Natural killer cell treated with Interleukin-12 subunit alpha and Interleukin-12 subunit beta and Interleukin-15 and Interleukin-18, amount 100 ng/mL, for 72 hours (primary cell): Measurements from ENCODE around the gene DCTN1. TPM values are rescaled to one million over a fixed set of nuclear protein-coding genes. Genes with fewer than 3 reads are reported as not detected.
"Not testable (repeated sequence)": the region's sequence is repeated elsewhere in the genome, so short reads cannot be mapped to it uniquely, and the experiment has no call there.

Source experiments
- ATAC-seq, 2 donors: fragments of 150-1000 bp; cut with Tn5 transposase in 1 of 2; sonication (Bioruptor Pico), chemical (Tn5 transposase) in 1 of 2; 2 replicates each; pipeline ENCODE4 v1.10.0; 2021
- DNase-seq: peaks from one replicate; pipeline ENCODE4 v3.0.0; 2022; ENCODE audit warnings: low spot score
- H3K27ac Mint-ChIP-seq, 2 donors: 1 replicate in 1 of 2; 2 replicates in 1 of 2; pipeline ENCODE4 v1.8.0; 2022; ENCODE audit warnings: mixed read lengths in 2 of 2, mild to moderate bottlenecking in 1 of 2, moderate library complexity in 1 of 2
- H3K27me3 Mint-ChIP-seq, 2 donors: 1 replicate in 1 of 2; 2 replicates in 1 of 2; pipeline ENCODE4 v1.8.0; 2022; ENCODE audit warnings: mixed read lengths in 2 of 2
- H3K36me3 Mint-ChIP-seq: one replicate; pipeline ENCODE4 v1.8.0; 2022; ENCODE audit warnings: mixed read lengths
- H3K4me1 Mint-ChIP-seq, 2 donors: 1 replicate in 1 of 2; 2 replicates in 1 of 2; pipeline ENCODE4 v1.8.0; 2022; ENCODE audit warnings: low read depth in 2 of 2, mixed read lengths in 2 of 2, mild to moderate bottlenecking in 1 of 2
- H3K4me3 Mint-ChIP-seq: one replicate; pipeline ENCODE4 v1.8.0; 2022; ENCODE audit warnings: mixed read lengths
- H3K9me3 Mint-ChIP-seq: 2 replicates; pipeline ENCODE4 v1.8.0; 2022; ENCODE audit warnings: mixed read lengths
- total RNA-seq, 2 donors: library from RNA; stranded (reverse); gene quantifications; one replicate each; pipeline ENCODE4 v1.2.3, GENCODE V29; 2022

DCTN1 gene
- total RNA-seq, 2 donors from 2014 or later = 97.8 to 106 TPM

GRCh38 chr2:74336227-74336626 is 43.9 kb downstream of the DCTN1 start:
- H3K9me3 Mint-ChIP-seq, H3K27me3 Mint-ChIP-seq, ATAC-seq, H3K36me3 Mint-ChIP-seq, DNase-seq, H3K4me1 Mint-ChIP-seq, H3K4me3 Mint-ChIP-seq, H3K27ac Mint-ChIP-seq: not testable (repeated sequence)

DNA sequence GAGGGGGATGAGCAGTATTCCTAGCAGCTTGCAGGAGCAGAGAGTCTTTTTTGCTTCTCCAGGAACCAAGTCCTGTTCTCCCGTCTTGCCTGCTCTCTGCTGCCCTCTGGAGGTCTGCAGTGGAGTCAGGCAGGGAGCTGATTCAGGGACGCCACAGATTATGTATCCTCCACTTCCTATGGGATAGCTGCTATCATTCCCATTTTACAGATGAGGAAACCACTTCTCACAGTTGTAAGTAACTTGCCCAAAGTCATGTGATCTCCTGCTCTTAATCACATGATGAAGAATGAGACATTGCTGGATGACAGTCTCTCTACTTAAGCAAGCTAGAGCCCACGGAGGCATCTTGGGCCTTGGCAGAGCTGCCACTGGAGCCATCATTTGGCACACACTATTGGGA is 45.2 kb downstream of the DCTN1 start:
- Mint-ChIP-seq H3K9me3 (no peaks in the 10 kb centered on the region), H3K27ac (no peak overlapping the region), H3K4me3 (no peak overlapping the region), H3K27me3 (no peaks in the 10 kb centered on the region), H3K4me1 (no peaks in the 10 kb centered on the region), H3K36me3 (no peaks in the 10 kb centered on the region)
- DNase-seq = peak; percentile 81
- peak; percentile 67 to 77 for ATAC-seq

DNA sequence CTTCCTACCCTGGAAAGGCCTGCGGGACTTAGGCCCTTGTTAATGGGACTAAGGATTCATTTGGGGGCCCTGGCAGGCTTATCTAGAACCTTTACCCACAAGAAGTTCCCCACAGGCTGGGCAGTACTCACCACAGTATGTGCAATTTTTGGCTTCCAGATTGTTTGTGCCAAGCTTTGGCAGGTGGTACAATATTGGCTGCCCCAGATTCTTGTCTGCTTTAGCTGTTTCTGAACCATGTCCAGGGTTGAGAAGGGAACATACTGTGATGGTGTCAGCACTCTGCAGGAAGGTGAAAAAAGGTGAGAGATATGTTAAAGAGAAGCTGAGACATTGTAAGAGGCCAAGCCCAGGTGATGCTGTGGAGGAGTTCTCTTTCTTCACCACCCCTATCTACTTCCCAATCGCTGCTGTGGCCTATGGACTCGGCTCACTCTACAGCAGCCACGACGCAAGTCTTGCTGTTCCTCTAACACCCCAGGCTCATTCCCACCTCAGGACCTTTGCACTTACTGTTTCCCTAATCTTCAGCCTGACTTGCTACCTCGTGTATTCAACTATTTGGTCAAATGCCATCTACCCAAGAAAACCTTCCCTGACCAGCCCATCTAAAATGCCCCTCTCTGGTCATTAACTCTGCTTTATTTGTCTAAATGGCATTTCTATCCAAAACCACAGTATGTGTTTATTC is 46.1 kb downstream of the DCTN1 start:
- DNase-seq (no peak), ATAC-seq (no peak)
- H3K27me3 Mint-ChIP-seq = no peaks in the 10 kb centered on the region
- H3K4me1 Mint-ChIP-seq = no peaks in the 10 kb centered on the region
- no peaks in the 10 kb centered on the region for H3K36me3 Mint-ChIP-seq
- H3K27ac Mint-ChIP-seq = no peak overlapping the region
- no peak overlapping the region for H3K4me3 Mint-ChIP-seq
- no peaks in the 10 kb centered on the region for H3K9me3 Mint-ChIP-seq

- Mint-ChIP-seq H3K36me3 (no peaks in the 10 kb centered on the region), H3K27me3 (no peaks in the 10 kb centered on the region), H3K4me3 (no peak overlapping the region), H3K4me1 (peaks cover 2 to 4% of the 10 kb centered on the region in 2 donors), H3K9me3 (no peaks in the 10 kb centered on the region), H3K27ac (no peak overlapping the region)
- ATAC-seq = no peak
- DNase-seq = no peak
Measured at GRCh38 chr2:74333175-74333574, 46.9 kb downstream of the DCTN1 start.

GRCh38 chr2:74332550-74333174 is 47.4 kb downstream of the DCTN1 start:
- Mint-ChIP-seq H3K27me3 (no peaks in the 10 kb centered on the region), H3K4me3 (no peak overlapping the region), H3K4me1 (peaks cover 6 to 9% of the 10 kb centered on the region in 2 donors), H3K9me3 (no peaks in the 10 kb centered on the region), H3K27ac (no peak overlapping the region), H3K36me3 (no peaks in the 10 kb centered on the region)
- ATAC-seq = no peak
- no peak for DNase-seq

- Mint-ChIP-seq H3K27me3 (peaks cover 10 to 11% of the 10 kb centered on the region in 2 donors), H3K4me1 (peaks cover 16 to 19% of the 10 kb centered on the region in 2 donors), H3K4me3 (no peak overlapping the region), H3K36me3 (peaks cover 1% of the 10 kb centered on the region), H3K9me3 (no peaks in the 10 kb centered on the region), H3K27ac (no peak overlapping the region)
- DNase-seq = no peak
- ATAC-seq = no peak
Measured at GRCh38 chr2:74328573-74328972, 51.5 kb downstream of the DCTN1 start.

- Mint-ChIP-seq H3K9me3 (no peaks in the 10 kb centered on the region), H3K27me3 (peaks cover 15 to 16% of the 10 kb centered on the region in 2 donors), H3K4me1 (peaks cover 16 to 19% of the 10 kb centered on the region in 2 donors), H3K27ac (no peak overlapping the region), H3K36me3 (peaks cover 5% of the 10 kb centered on the region), H3K4me3 (no peak overlapping the region)
- DNase-seq = no peak
- no peak for ATAC-seq
Measured at GRCh38 chr2:74328074-74328473, 52.0 kb downstream of the DCTN1 start.

GRCh38 chr2:74327627-74328026 is 52.5 kb downstream of the DCTN1 start:
- no peak overlapping the region for H3K4me3 Mint-ChIP-seq
- DNase-seq (no peak), ATAC-seq (no peak)
- no peaks in the 10 kb centered on the region for H3K9me3 Mint-ChIP-seq
- peaks cover 5% of the 10 kb centered on the region for H3K36me3 Mint-ChIP-seq
- H3K27ac Mint-ChIP-seq = no peak overlapping the region
- H3K4me1 Mint-ChIP-seq = peaks cover 16 to 19% of the 10 kb centered on the region in 2 donors
- H3K27me3 Mint-ChIP-seq = peaks cover 18 to 19% of the 10 kb centered on the region in 2 donors

- ATAC-seq (no peak), DNase-seq (no peak)
- no peak overlapping the region for H3K4me3 Mint-ChIP-seq
- peaks cover 19% of the 10 kb centered on the region in 2 donors for H3K27me3 Mint-ChIP-seq
- H3K9me3 Mint-ChIP-seq = no peaks in the 10 kb centered on the region
- peaks cover 16 to 19% of the 10 kb centered on the region in 2 donors for H3K4me1 Mint-ChIP-seq
- peaks cover 5% of the 10 kb centered on the region for H3K36me3 Mint-ChIP-seq
- H3K27ac Mint-ChIP-seq = no peak overlapping the region
Measured at GRCh38 chr2:74327199-74327598, 52.9 kb downstream of the DCTN1 start.

DNA sequence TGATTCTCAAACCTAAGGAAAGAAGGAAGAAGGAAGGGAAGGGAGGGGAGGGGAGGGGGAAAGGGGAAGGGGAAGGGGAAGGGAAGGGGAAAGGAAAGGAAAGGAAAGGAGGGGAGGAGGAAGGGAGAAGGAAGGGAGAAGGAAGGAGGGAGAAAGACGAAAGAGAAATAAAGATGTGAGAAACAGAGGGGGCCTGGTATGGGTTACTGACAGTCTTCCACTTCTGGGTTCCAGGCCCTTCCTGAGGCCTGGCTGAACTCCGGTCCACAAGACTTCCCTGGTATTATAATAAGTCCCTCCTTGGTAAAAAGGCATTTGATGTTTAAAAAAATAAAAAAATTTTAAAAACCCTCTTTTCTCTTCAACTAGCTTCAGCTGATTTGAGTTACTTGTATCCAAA is 54.3 kb downstream of the DCTN1 start:
- Mint-ChIP-seq H3K36me3 (peaks cover 5% of the 10 kb centered on the region), H3K9me3 (no peaks in the 10 kb centered on the region), H3K27me3 (peaks cover 19% of the 10 kb centered on the region in 2 donors), H3K27ac (no peak overlapping the region), H3K4me3 (no peak overlapping the region), H3K4me1 (peaks cover 16 to 19% of the 10 kb centered on the region in 2 donors)
- DNase-seq = no peak
- no peak for ATAC-seq

DNA sequence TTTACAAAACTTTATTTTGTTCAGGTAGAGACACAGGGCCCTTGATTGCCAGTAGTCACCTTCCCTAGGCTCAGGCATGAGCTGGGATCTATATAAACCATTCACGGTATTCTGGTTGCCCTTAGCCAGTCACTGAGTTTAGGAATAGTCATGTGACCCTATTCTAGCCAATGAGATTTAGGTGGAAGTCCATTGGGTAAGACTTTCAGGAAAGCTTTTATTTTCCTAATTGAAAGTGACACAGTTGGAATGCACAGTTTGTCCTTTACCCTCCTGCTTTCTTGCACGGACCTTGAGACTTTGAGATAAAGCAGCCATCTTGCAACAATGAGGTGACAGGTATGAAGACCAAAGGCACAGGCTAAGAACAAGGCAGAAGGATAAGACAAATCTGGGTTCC is 58.4 kb downstream of the DCTN1 start:
- ATAC-seq = no peak
- Mint-ChIP-seq H3K9me3 (no peaks in the 10 kb centered on the region), H3K4me3 (no peak overlapping the region), H3K27me3 (peaks cover 19% of the 10 kb centered on the region in 2 donors), H3K36me3 (peaks cover 5% of the 10 kb centered on the region), H3K4me1 (peaks cover under 1% of the 10 kb centered on the region in 2 donors), H3K27ac (no peak overlapping the region)
- DNase-seq = no peak

GRCh38 chr2:74317701-74318100 is 62.4 kb downstream of the DCTN1 start:
- no peak overlapping the region for H3K4me3 Mint-ChIP-seq

GRCh38 chr2:74316627-74317295 is 63.4 kb downstream of the DCTN1 start:
- DNase-seq (no peak), ATAC-seq (no peak)
- peaks cover 6% of the 10 kb centered on the region for H3K36me3 Mint-ChIP-seq
- no peaks in the 10 kb centered on the region for H3K4me1 Mint-ChIP-seq
- no peak overlapping the region for H3K4me3 Mint-ChIP-seq
- H3K9me3 Mint-ChIP-seq = no peaks in the 10 kb centered on the region
- no peak overlapping the region for H3K27ac Mint-ChIP-seq
- peaks cover 0 to 3% of the 10 kb centered on the region in 2 donors for H3K27me3 Mint-ChIP-seq

More at GRCh38 chr2:74317701-74318100, 62.4 kb downstream of the DCTN1 start:
- no peak for ATAC-seq
- Mint-ChIP-seq H3K27ac (no peak overlapping the region), H3K9me3 (no peaks in the 10 kb centered on the region), H3K27me3 (peaks cover 0 to 2% of the 10 kb centered on the region in 2 donors), H3K36me3 (peaks cover 4% of the 10 kb centered on the region), H3K4me1 (no peaks in the 10 kb centered on the region)
- no peak for DNase-seq

DNA sequence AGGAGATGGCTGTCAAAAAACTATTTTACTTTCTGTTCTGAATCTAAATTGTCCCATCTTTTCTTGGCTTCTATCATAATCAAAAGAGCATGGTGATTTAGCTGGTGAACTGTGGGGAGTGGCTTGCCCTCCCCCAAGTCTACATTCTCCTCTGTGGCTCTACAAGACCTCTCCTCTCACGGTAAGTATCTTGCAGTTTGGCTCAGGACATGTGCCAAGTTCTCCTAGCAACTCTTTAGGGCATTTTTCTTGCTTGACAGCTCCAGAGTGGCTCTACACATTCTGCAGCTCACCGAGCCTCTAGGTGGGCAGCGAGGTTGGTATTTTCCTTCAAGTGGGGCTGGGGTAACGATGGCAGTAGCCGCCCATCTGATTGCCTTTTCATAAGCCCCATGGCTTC is 66.0 kb downstream of the DCTN1 start:
- no peak for ATAC-seq
- Mint-ChIP-seq H3K36me3 (peaks cover 10% of the 10 kb centered on the region), H3K4me1 (no peaks in the 10 kb centered on the region), H3K27ac (no peak overlapping the region), H3K4me3 (no peak overlapping the region), H3K9me3 (no peaks in the 10 kb centered on the region), H3K27me3 (peaks cover 0 to 3% of the 10 kb centered on the region in 2 donors)
- no peak for DNase-seq
